Activated CD4-positive, alpha-beta memory T cell treated with anti-CD3 and anti-CD28 coated beads for 36 hours (primary cell): Measurements from ENCODE around the gene C5orf46. TPM values are rescaled to one million over a fixed set of nuclear protein-coding genes. Genes with fewer than 3 reads are reported as not detected.

Experiments used
- CTCF ChIA-PET: fragments of 350-600 bp; sonication (Branson Sonifier 250); formaldehyde crosslinking; loops from one replicate; lab custom pipeline; 2021; ENCODE audit warnings: antibody characterized with exemption, inconsistent platforms; lab: Charles Lee
- POLR2A ChIA-PET: fragments of 350-600 bp; sonication (Branson Sonifier 250); formaldehyde crosslinking; loops from one replicate; lab custom pipeline; 2021; ENCODE audit warnings: antibody characterized with exemption; lab: Charles Lee
- DNase-seq: peaks from one replicate; pipeline ENCODE4 v3.0.0-alpha.2; 2020
- H3K27ac Mint-ChIP-seq: one replicate; pipeline ENCODE4 v1.8.0; 2021; ENCODE audit warnings: mixed read lengths
- H3K27me3 Mint-ChIP-seq: one replicate; pipeline ENCODE4 v1.8.0; 2021; ENCODE audit warnings: mixed read lengths
- H3K36me3 Mint-ChIP-seq: one replicate; pipeline ENCODE4 v1.8.0; 2021; ENCODE audit warnings: mixed read lengths
- H3K4me1 Mint-ChIP-seq: one replicate; pipeline ENCODE4 v1.8.0; 2021; ENCODE audit warnings: low read depth, mixed read lengths
- H3K4me3 Mint-ChIP-seq: one replicate; pipeline ENCODE4 v1.8.0; 2021; ENCODE audit warnings: mild to moderate bottlenecking, mixed read lengths
- H3K9me3 Mint-ChIP-seq: one replicate; pipeline ENCODE4 v1.8.0; 2021; ENCODE audit warnings: mixed read lengths
- intact Hi-C: fragments of 100-400 bp; cut with micrococcal nuclease; formaldehyde crosslinking; loops from one replicate; pipeline ENCODE4 v1.15.1; 2023
- total RNA-seq, 2 experiments: library from RNA; stranded (reverse); gene quantifications; one replicate each; pipeline ENCODE4 v1.2.3, GENCODE V29; 2021

Gene C5orf46
- total RNA-seq, 2 experiments from 2014 or later = not detected

- H3K27me3 Mint-ChIP-seq = peaks cover 2% of the 10 kb centered on the region
- no peaks in the 10 kb centered on the region for H3K36me3 Mint-ChIP-seq
- no peaks in the 10 kb centered on the region for H3K4me1 Mint-ChIP-seq
- CTCF ChIA-PET = no interaction called here
- H3K9me3 Mint-ChIP-seq = no peaks in the 10 kb centered on the region
- H3K4me3 Mint-ChIP-seq = no peak overlapping the region
- H3K27ac Mint-ChIP-seq = no peak overlapping the region
- POLR2A ChIA-PET = no interaction called here
- no peak for DNase-seq
- intact Hi-C loops = no loop called here
These were observed 52.9 kb downstream of the C5orf46 start for GRCh38 chr5:147853372-147853987.

- Mint-ChIP-seq H3K36me3 (no peaks in the 10 kb centered on the region), H3K27ac (no peak overlapping the region), H3K4me1 (no peaks in the 10 kb centered on the region), H3K27me3 (peaks cover 2% of the 10 kb centered on the region), H3K9me3 (no peaks in the 10 kb centered on the region), H3K4me3 (no peak overlapping the region)
- DNase-seq = no peak
- ChIA-PET CTCF (no interaction called here), POLR2A (no interaction called here)
- intact Hi-C loops = no loop called here
These were observed 54.0 kb downstream of the C5orf46 start for GRCh38 chr5:147852365-147852764.

GRCh38 chr5:147851578-147851977 is 54.8 kb downstream of the C5orf46 start:
- Mint-ChIP-seq H3K9me3 (no peaks in the 10 kb centered on the region), H3K36me3 (no peaks in the 10 kb centered on the region), H3K4me1 (no peaks in the 10 kb centered on the region), H3K27me3 (peaks cover 2% of the 10 kb centered on the region), H3K27ac (no peak overlapping the region), H3K4me3 (no peak overlapping the region)
- CTCF ChIA-PET = no interaction called here
- intact Hi-C loops = no loop called here
- no peak for DNase-seq
- POLR2A ChIA-PET = interaction anchor here (0.5 kb wide), 1 partner anchor 1274 kb away, joined by 3 read pairs; no protein-coding TSS in a partner anchor

GRCh38 chr5:147849226-147849625 is 57.1 kb downstream of the C5orf46 start:
- Mint-ChIP-seq H3K27me3 (peaks cover 2% of the 10 kb centered on the region), H3K27ac (no peak overlapping the region), H3K4me3 (no peak overlapping the region), H3K4me1 (no peaks in the 10 kb centered on the region), H3K9me3 (no peaks in the 10 kb centered on the region), H3K36me3 (no peaks in the 10 kb centered on the region)
- no peak for DNase-seq
- ChIA-PET POLR2A (no interaction called here), CTCF (no interaction called here)
- intact Hi-C loops = no loop called here

- Mint-ChIP-seq H3K36me3 (no peaks in the 10 kb centered on the region), H3K4me3 (no peak overlapping the region), H3K9me3 (no peaks in the 10 kb centered on the region), H3K27me3 (peaks cover 2% of the 10 kb centered on the region), H3K27ac (no peak overlapping the region), H3K4me1 (no peaks in the 10 kb centered on the region)
- ChIA-PET POLR2A (no interaction called here), CTCF (no interaction called here)
- DNase-seq = no peak
- intact Hi-C loops = no loop called here
These were observed 60.7 kb downstream of the C5orf46 start for GRCh38 chr5:147845618-147846017.

- Mint-ChIP-seq H3K4me3 (no peak overlapping the region), H3K27ac (no peak overlapping the region), H3K27me3 (peaks cover 2% of the 10 kb centered on the region), H3K4me1 (no peaks in the 10 kb centered on the region), H3K9me3 (no peaks in the 10 kb centered on the region), H3K36me3 (no peaks in the 10 kb centered on the region)
- POLR2A ChIA-PET = no interaction called here
- CTCF ChIA-PET = no interaction called here
- DNase-seq = no peak
- intact Hi-C loops = no loop called here
These were observed 61.5 kb downstream of the C5orf46 start for GRCh38 chr5:147844846-147845245.

- POLR2A ChIA-PET = no interaction called here
- intact Hi-C loops = no loop called here
- CTCF ChIA-PET = no interaction called here
- Mint-ChIP-seq H3K27ac (no peak overlapping the region), H3K36me3 (no peaks in the 10 kb centered on the region), H3K4me3 (no peak overlapping the region), H3K27me3 (peaks cover 2% of the 10 kb centered on the region), H3K4me1 (no peaks in the 10 kb centered on the region), H3K9me3 (no peaks in the 10 kb centered on the region)
- no peak for DNase-seq
These were observed 63.5 kb downstream of the C5orf46 start for GRCh38 chr5:147842869-147843268.

Other genes starting within 250 kb of the C5orf46 start
- gene JAKMIP2, start 123.8 kb downstream of the C5orf46 start, total RNA-seq = 1 to 10 TPM in 1 of 2 experiments, under 1 TPM in 1; 0.99 to 1.1 TPM
- not detected for gene SPINK1, start 74.9 kb downstream of the C5orf46 start, total RNA-seq
- gene SCGB3A2, start 27.8 kb downstream of the C5orf46 start, total RNA-seq = not detected
- gene SPINK5, start 157.4 kb upstream of the C5orf46 start, total RNA-seq = not detected